ENCODE results near the gene KDELR3.

Gene KDELR3

DNA sequence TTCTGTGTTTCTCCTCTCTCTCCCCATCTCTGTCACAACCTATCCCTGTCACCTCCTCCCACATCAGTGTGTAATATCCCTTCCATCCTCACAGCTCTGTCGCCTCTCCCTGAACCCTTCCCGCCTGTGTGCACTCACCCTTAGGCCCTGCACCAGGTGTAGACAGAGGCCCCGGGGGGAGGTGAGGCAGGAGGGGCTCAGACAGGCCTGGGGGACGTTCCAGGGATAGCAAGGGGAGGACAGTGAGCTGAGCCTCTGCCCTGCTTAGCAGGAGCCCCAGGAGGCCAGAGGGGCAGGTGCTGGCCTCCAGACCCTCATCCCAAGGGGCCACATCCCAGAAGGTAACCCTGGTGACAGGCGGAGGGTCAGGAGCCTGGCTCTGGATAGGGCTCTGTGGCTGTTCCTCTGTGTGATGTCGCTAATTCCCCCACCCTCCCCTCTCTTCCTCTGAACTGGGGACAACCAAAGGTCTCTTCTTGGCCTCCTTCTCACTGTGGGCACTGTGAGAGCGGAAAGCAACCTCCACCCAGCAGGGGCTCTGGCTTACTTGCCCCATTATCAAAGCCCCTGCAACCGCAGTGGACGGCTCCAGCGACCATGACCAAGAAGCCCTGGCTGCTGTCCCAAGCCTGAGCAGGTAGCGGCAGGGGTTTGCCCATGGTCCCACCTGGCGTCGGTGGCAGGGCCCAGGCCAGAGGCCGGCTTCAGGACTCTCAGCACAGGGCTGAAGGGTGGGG is 48.6 kb upstream of the KDELR3 start:
- no peaks in the 10 kb centered on the region for H3K36me3 ChIP-seq (ENCODE audit: control insufficient read depth in 2 of 2, insufficient read depth in 1 of 2, low read length in 2 of 2)
- H3K9me3 ChIP-seq (ENCODE audit: control insufficient read depth, insufficient read depth, low read depth, low read length), result no peaks in the 10 kb centered on the region
- no peak overlapping the region for H3K27ac ChIP-seq (ENCODE audit: extremely low read depth, low read depth, low read length)
- no peaks in the 10 kb centered on the region for H3K4me1 ChIP-seq (ENCODE audit: control insufficient read depth, insufficient read depth, low read length)
- ChIA-PET POLR2A (no interaction called here), CTCF (interaction anchor here (0.8 to 0.9 kb wide), 2 partner anchors 15 to 112 kb away, joined by 3 read pairs; no protein-coding TSS in a partner anchor)
- TF ChIP-seq RBAK (tag by site-specific recombination; IDR thresholded peaks at IDR 0.05) (no peak), ZNF366 (tag by site-specific recombination; conservative IDR thresholded peaks at IDR 0.05) (no peak), OSR2 (tag by site-specific recombination; IDR thresholded peaks at IDR 0.05) (no peak), ZNF555 (tag by site-specific recombination; conservative IDR thresholded peaks at IDR 0.05) (no peak), MYNN (tag by site-specific recombination; IDR thresholded peaks at IDR 0.05; ENCODE audit: borderline replicate concordance) (no peak), SCRT2 (tag by site-specific recombination; IDR thresholded peaks at IDR 0.05) (peak; percentile 76), ZNF341 (tag by site-specific recombination; IDR thresholded peaks at IDR 0.05; ENCODE audit: low read depth) (0 out of 2 replicates have a peak, but pooled peaks have one; percentile 38)
- TF ChIP-seq, protein P1, sequence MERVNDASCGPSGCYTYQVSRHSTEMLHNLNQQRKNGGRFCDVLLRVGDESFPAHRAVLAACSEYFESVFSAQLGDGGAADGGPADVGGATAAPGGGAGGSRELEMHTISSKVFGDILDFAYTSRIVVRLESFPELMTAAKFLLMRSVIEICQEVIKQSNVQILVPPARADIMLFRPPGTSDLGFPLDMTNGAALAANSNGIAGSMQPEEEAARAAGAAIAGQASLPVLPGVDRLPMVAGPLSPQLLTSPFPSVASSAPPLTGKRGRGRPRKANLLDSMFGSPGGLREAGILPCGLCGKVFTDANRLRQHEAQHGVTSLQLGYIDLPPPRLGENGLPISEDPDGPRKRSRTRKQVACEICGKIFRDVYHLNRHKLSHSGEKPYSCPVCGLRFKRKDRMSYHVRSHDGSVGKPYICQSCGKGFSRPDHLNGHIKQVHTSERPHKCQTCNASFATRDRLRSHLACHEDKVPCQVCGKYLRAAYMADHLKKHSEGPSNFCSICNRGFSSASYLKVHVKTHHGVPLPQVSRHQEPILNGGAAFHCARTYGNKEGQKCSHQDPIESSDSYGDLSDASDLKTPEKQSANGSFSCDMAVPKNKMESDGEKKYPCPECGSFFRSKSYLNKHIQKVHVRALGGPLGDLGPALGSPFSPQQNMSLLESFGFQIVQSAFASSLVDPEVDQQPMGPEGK (tag by site-specific recombination; IDR thresholded peaks at IDR 0.05), result no peak
- TF ChIP-seq, protein P2, sequence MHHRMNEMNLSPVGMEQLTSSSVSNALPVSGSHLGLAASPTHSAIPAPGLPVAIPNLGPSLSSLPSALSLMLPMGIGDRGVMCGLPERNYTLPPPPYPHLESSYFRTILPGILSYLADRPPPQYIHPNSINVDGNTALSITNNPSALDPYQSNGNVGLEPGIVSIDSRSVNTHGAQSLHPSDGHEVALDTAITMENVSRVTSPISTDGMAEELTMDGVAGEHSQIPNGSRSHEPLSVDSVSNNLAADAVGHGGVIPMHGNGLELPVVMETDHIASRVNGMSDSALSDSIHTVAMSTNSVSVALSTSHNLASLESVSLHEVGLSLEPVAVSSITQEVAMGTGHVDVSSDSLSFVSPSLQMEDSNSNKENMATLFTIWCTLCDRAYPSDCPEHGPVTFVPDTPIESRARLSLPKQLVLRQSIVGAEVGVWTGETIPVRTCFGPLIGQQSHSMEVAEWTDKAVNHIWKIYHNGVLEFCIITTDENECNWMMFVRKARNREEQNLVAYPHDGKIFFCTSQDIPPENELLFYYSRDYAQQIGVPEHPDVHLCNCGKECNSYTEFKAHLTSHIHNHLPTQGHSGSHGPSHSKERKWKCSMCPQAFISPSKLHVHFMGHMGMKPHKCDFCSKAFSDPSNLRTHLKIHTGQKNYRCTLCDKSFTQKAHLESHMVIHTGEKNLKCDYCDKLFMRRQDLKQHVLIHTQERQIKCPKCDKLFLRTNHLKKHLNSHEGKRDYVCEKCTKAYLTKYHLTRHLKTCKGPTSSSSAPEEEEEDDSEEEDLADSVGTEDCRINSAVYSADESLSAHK (tag by site-specific recombination; IDR thresholded peaks at IDR 0.05), result no peak
- H3K4me3 ChIP-seq (ENCODE audit: low read depth, low read length), result no peak overlapping the region

DNA sequence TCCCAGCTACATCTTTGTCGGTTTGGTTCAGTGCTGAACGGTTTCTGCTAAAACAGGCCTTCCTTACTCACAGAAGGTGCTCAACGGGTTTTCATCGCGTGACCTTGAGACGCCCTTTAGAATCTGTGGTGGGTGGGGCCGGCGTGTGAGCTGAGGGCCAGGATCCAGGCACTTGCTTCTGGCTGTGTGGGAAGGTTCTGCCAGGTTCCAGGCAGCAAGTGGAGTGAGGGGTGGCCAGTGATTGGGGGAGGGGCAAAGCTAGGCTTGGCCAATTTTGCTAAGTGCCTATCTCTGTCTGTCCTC is 48.1 kb upstream of the KDELR3 start:
- no peak for TF ChIP-seq ZNF530 (tag by site-specific recombination; IDR thresholded peaks at IDR 0.05; ENCODE audit: low read depth)
- TF ChIP-seq, protein P3, sequence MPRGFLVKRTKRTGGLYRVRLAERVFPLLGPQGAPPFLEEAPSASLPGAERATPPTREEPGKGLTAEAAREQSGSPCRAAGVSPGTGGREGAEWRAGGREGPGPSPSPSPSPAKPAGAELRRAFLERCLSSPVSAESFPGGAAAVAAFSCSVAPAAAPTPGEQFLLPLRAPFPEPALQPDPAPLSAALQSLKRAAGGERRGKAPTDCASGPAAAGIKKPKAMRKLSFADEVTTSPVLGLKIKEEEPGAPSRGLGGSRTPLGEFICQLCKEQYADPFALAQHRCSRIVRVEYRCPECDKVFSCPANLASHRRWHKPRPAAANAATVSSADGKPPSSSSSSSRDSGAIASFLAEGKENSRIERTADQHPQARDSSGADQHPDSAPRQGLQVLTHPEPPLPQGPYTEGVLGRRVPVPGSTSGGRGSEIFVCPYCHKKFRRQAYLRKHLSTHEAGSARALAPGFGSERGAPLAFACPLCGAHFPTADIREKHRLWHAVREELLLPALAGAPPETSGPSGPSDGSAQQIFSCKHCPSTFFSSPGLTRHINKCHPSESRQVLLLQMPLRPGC (tag by site-specific recombination; IDR thresholded peaks at IDR 0.05), result no peak
- no peak for TF ChIP-seq ZNF302 (tag by site-specific recombination; IDR thresholded peaks at IDR 0.05; ENCODE audit: low read depth)
- TF ChIP-seq, protein P1 (tag by site-specific recombination; IDR thresholded peaks at IDR 0.05), result no peak
- TF ChIP-seq ZNF433 (tag by site-specific recombination; IDR thresholded peaks at IDR 0.05; ENCODE audit: low read depth), result no peak
- 0 out of 2 replicates have a peak, but pooled peaks have one; percentile 6 for TF ChIP-seq ZFHX2 (tag by site-specific recombination; conservative IDR thresholded peaks at IDR 0.05)
- no peak for TF ChIP-seq ZNF121 (tag by site-specific recombination; IDR thresholded peaks at IDR 0.05)
- TF ChIP-seq ZNF202 (tag by site-specific recombination; IDR thresholded peaks at IDR 0.05; ENCODE audit: borderline replicate concordance), result no peak
- TF ChIP-seq ZNF629 (tag by site-specific recombination; IDR thresholded peaks at IDR 0.05), result no peak
- TF ChIP-seq ZNF112 (tag by site-specific recombination; IDR thresholded peaks at IDR 0.05), result no peak
- TF ChIP-seq OVOL3 (tag by site-specific recombination; IDR thresholded peaks at IDR 0.05), result no peak
- TF ChIP-seq, protein P4, sequence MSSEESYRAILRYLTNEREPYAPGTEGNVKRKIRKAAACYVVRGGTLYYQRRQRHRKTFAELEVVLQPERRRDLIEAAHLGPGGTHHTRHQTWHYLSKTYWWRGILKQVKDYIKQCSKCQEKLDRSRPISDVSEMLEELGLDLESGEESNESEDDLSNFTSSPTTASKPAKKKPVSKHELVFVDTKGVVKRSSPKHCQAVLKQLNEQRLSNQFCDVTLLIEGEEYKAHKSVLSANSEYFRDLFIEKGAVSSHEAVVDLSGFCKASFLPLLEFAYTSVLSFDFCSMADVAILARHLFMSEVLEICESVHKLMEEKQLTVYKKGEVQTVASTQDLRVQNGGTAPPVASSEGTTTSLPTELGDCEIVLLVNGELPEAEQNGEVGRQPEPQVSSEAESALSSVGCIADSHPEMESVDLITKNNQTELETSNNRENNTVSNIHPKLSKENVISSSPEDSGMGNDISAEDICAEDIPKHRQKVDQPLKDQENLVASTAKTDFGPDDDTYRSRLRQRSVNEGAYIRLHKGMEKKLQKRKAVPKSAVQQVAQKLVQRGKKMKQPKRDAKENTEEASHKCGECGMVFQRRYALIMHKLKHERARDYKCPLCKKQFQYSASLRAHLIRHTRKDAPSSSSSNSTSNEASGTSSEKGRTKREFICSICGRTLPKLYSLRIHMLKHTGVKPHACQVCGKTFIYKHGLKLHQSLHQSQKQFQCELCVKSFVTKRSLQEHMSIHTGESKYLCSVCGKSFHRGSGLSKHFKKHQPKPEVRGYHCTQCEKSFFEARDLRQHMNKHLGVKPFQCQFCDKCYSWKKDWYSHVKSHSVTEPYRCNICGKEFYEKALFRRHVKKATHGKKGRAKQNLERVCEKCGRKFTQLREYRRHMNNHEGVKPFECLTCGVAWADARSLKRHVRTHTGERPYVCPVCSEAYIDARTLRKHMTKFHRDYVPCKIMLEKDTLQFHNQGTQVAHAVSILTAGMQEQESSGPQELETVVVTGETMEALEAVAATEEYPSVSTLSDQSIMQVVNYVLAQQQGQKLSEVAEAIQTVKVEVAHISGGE (tag by site-specific recombination; conservative IDR thresholded peaks at IDR 0.05; ENCODE audit: low read depth), result no peak
- no peak for TF ChIP-seq ZNF473 (tag by site-specific recombination; IDR thresholded peaks at IDR 0.05)
- no peak for TF ChIP-seq ZNF155 (tag by site-specific recombination; IDR thresholded peaks at IDR 0.05)
- no peak for TF ChIP-seq ZNF366 (tag by site-specific recombination; conservative IDR thresholded peaks at IDR 0.05)
- 0 out of 2 replicates have a peak, but pooled peaks have one; percentile 5 for TF ChIP-seq EGR2 (tag by site-specific recombination; IDR thresholded peaks at IDR 0.05; ENCODE audit: low read depth)
- H3K4me1 ChIP-seq (ENCODE audit: control insufficient read depth, insufficient read depth, low read length), result no peaks in the 10 kb centered on the region
- H3K9me3 ChIP-seq (ENCODE audit: control insufficient read depth, insufficient read depth, low read depth, low read length), result no peaks in the 10 kb centered on the region
- no peak overlapping the region for H3K27ac ChIP-seq (ENCODE audit: extremely low read depth, low read depth, low read length)
- H3K4me3 ChIP-seq (ENCODE audit: low read depth, low read length), result no peak overlapping the region
- CTCF ChIA-PET, result interaction anchor here (1.4 kb wide), 1 partner anchor 8 kb away, joined by 3 read pairs; no protein-coding TSS in a partner anchor
- POLR2A ChIA-PET, result interaction anchor here (0.8 kb wide), 1 partner anchor 17 kb away, joined by 3 read pairs; no protein-coding TSS in a partner anchor
- no peaks in the 10 kb centered on the region for H3K36me3 ChIP-seq (ENCODE audit: control insufficient read depth in 2 of 2, insufficient read depth in 1 of 2, low read length in 2 of 2)

All from HEK293 (cell line).